H7 (cell line): Measurements from ENCODE around the gene IL17RE. TPM values are rescaled to one million over a fixed set of nuclear protein-coding genes. Genes with fewer than 3 reads are reported as not detected.
A peak's percentile ranks its signal among the peaks of the same experiment; 100 is the strongest.

ENCODE experiments used
- DNase-seq: peaks from one replicate; pipeline ENCODE4 v3.0.0; 2012
- H3K27me3 ChIP-seq: 2 replicates; pipeline ENCODE4 v1.6.0; 2011; ENCODE audit warnings: mild to moderate bottlenecking, low read length; ENCODE audit not compliant: control insufficient read depth, insufficient read depth
- H3K36me3 ChIP-seq: replicated peaks from 2 replicates; pipeline ENCODE4 v1.5.1; 2011; ENCODE audit warnings: low read length; ENCODE audit not compliant: control insufficient read depth, insufficient read depth
- H3K4me3 ChIP-seq: 2 replicates; pipeline ENCODE4 v1.5.1; 2011; ENCODE audit warnings: low read depth, mild to moderate bottlenecking, control low read depth, low read length, moderate library complexity; ENCODE audit not compliant: insufficient read depth
- total RNA-seq: library from RNA; depleted of rRNA; stranded (reverse); fragments of >200 nt; shearing (Covaris generic); gene quantifications from 2 replicates; pipeline ENCODE4 v1.2.3, GENCODE V29; 2014

Gene IL17RE
- total RNA-seq, 1 experiment from 2014 or later: 1.9 TPM

- peak; percentile 42 for DNase-seq
- no peak overlapping the region for H3K4me3 ChIP-seq
- no peaks in the 10 kb centered on the region; the same call in 1 of the 2 replicates for H3K36me3 ChIP-seq
- peaks cover 7% of the 10 kb centered on the region for H3K27me3 ChIP-seq
Observed at GRCh38 chr3:9942934-9943690, 40.5 kb downstream of the IL17RE start.

DNA sequence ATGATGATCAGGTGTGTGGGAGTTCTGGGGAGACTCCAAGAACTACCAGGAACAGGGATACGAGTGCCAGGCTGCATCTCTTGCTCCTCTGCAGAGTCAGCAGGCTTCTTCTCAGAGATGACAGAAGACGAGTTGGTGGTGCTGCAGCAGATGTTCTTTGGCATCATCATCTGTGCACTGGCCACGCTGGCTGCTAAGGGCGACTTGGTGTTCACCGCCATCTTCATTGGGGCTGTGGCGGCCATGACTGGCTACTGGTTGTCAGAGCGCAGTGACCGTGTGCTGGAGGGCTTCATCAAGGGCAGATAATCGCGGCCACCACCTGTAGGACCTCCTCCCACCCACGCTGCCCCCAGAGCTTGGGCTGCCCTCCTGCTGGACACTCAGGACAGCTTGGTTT is 41.6 kb downstream of the IL17RE start:
- Histone ChIP-seq H3K27me3 (peaks cover 7% of the 10 kb centered on the region), H3K4me3 (no peak overlapping the region), H3K36me3 (no peaks in the 10 kb centered on the region; the same call in 1 of the 2 replicates)
- no peak for DNase-seq

DNA sequence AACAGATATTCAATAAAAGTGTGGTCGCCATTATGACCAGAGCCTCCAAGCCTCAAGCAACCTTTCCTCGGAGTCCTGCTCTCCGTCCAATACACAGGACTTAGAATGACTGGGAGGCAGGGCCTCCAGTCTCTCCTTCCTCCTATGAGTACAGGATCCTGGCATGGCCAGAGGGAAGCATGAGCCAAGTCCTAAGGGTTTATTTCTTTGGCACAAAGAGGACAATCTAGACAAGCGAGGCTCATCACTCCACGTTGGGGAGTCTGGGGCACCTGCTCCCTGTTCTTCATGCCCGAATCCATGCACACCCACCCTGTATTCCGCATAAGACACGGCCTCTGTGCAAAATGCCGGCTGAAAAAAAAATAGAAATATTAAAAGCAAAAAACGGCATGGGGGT is 42.7 kb downstream of the IL17RE start:
- Histone ChIP-seq H3K36me3 (no peaks in the 10 kb centered on the region; the same call in 1 of the 2 replicates), H3K27me3 (peaks cover 7% of the 10 kb centered on the region), H3K4me3 (no peak overlapping the region)
- no peak for DNase-seq

DNA sequence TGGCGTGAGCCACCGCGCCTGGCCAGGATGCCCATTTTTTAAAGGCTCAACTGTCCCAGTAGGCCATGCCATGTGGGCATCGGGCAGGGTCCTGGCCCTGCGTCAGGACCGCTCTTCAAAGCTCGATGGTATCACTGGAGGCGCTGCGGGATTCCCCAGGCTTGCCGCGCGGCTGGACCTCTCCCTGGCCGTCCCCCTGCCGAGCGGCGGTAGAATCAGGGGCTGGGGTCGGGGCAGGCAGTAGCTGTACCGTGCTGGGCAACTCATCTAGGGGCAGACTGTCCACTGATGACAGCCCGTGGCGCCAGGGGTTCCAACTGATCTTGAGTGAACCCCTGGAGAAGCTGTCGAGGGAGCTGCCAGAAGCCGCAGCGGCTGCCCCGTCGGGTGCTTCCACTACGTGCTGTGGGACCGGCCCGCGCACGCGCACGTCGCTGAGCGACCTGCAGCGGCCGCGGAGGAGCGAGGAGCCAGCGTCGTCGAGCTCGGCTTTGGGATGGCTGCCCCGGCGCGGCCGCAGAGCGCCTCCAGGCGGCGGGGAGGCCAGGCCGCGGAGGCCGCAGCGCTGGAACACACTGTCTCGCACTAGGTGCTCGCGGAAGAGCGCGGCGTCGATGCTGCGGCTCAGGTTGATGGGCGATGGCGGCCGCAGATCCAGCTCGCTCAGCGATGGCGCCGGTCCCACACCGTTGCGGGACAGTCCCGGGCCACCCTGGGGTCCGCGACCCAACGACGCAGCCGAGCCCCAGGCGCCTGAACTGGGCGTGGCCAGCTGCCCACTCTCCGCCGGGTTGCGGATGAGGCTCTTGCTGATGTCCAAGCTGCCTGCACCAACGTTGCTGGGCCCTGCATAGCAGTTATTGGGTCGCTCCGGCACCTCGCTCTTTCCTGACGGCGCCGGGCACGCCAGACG is 43.7 kb downstream of the IL17RE start:
- H3K36me3 ChIP-seq: no peaks in the 10 kb centered on the region; the same call in 1 of the 2 replicates
- H3K27me3 ChIP-seq: peaks cover 7% of the 10 kb centered on the region
- H3K4me3 ChIP-seq: peak overlapping the region; percentile 63
- peak; percentile 96 for DNase-seq

DNA sequence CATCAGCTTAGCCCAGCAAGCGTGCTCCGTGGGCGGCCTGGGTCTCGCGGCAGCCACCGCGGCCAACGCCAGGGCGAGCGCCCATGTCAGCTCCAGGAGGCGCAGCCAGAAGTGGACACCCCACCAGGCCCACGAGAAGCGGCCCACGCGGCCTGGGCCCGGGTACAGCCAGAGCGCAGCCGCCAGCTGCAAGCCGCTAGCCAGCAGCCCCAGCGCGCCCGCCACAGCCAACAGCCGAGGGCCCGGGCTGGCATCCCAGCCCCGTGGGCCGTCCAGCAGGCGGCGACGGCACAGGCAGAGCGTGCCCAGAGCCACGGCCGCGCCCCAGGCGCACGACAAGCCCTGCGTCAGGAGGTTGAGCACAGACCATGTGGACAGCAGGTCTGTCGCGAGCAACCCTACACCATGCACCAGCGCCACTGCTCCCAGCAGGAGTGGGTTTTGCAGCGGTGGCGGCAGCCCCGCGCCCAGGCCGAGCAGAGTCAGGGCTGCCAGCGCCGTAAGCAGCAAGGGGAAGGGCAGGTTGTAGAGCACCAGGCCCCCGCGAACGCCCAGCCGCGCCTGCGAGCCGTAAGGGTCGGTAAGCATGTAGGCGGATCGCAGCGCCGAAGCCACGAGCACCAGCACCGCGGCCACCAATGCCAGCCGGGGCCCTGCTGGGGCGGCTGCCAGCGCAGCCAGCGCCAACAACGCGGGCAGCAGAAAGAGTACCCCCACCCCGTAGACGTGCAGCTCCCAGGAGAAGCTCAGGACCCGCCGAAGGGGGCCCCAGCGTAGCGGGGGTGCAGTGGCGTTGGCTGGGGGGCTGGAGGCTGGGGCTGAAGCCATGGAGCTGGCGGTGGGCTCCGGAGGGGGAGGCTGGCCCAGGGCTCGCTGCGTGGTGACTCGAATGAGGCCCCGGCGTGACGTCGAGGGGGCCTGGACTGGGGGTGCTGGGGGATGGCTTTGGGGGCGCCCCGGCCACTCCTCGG is 44.7 kb downstream of the IL17RE start:
- Histone ChIP-seq H3K27me3 (peaks cover 8% of the 10 kb centered on the region), H3K4me3 (peak overlapping the region; percentile 63), H3K36me3 (no peaks in the 10 kb centered on the region; the same call in 1 of the 2 replicates)
- peak; percentile 94 for DNase-seq

DNA sequence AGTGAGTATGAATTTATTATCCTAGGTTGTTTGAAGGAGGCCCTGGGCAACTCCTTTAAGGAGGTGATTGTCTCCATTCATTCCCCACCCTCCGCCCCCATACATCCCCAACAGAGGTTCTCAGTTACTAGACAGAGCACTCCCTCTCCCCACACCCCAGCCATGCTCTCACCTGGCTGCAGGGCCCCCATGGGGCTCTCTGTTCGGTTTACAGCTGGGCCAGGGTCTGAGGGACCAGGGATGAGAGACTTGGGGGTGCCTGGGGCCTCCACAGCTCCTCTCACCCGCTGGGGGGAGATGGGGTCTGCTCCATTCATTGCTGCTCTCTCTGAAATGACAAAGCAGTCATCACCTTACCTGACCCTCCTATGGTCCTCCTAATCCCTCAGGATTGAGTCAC is 45.9 kb downstream of the IL17RE start:
- H3K27me3 ChIP-seq: peaks cover 8% of the 10 kb centered on the region
- H3K4me3 ChIP-seq: no peak overlapping the region
- no peaks in the 10 kb centered on the region; the same call in 1 of the 2 replicates for H3K36me3 ChIP-seq
- DNase-seq: peak; percentile 24

GRCh38 chr3:9949115-9949514 is 46.5 kb downstream of the IL17RE start:
- no peaks in the 10 kb centered on the region; the same call in 1 of the 2 replicates for H3K36me3 ChIP-seq
- H3K4me3 ChIP-seq: no peak overlapping the region
- H3K27me3 ChIP-seq: peaks cover 8% of the 10 kb centered on the region
- peak; percentile 26 for DNase-seq

DNA sequence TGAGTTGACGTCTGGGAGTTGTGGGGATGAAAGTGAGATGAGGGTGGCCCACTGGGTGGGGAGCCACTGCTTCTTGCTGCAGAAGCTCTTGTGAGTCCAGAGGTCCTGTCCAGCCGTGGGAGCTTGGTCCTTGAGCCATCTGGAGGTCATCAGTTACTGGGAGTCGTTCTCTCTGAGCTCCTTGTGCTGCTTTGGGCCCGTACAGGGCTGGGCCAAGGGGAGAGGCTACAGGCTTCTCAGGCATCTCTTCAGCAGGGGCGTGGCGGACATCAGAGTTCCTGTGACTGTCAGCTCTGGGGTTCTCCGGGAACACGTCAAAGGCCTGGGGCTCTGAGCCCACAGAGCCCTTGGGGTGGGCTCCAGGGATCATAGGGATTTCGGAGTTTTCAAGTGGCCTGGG is 47.0 kb downstream of the IL17RE start:
- Histone ChIP-seq H3K36me3 (no peaks in the 10 kb centered on the region; the same call in 1 of the 2 replicates), H3K27me3 (peaks cover 8% of the 10 kb centered on the region), H3K4me3 (no peak overlapping the region)
- DNase-seq: no peak

- peaks cover 8% of the 10 kb centered on the region for H3K27me3 ChIP-seq
- 0 out of 2 replicates have a peak overlapping the region, but pooled peaks have one; percentile 73 for H3K4me3 ChIP-seq
- peak; percentile 36 for DNase-seq
Observed at GRCh38 chr3:9951126-9951525, 48.5 kb downstream of the IL17RE start.

DNA sequence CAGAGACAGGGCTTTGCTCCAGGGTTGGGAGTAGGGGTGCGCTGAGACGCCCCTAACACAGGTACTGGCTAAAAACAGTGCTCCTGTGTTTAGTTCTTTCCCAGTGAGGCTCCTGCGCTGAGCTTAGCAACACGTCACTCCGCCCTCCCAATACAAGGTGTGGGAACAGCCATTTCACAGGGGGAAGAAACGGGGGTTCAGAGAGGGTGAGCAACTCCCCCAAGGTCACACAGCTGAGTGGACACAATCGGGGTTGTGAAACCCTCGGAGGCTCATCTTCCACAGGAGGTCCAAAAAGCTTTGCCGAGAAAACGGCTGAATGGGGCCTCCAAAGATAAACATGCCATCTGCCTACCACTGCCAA is 48.9 kb downstream of the IL17RE start:
- peak overlapping the region; percentile 73 for H3K4me3 ChIP-seq
- DNase-seq: no peak
- peaks cover 8% of the 10 kb centered on the region for H3K27me3 ChIP-seq
- H3K36me3 ChIP-seq: no peaks in the 10 kb centered on the region; the same call in 1 of the 2 replicates

More at GRCh38 chr3:9951126-9951525, 48.5 kb downstream of the IL17RE start:
- H3K36me3 ChIP-seq: no peaks in the 10 kb centered on the region; the same call in 1 of the 2 replicates

- no peaks in the 10 kb centered on the region; the same call in 1 of the 2 replicates for H3K36me3 ChIP-seq
- H3K27me3 ChIP-seq: peaks cover 5% of the 10 kb centered on the region
- DNase-seq: peak; percentile 92
- peak within 1 kb of the TSS; percentile 73 for H3K4me3 ChIP-seq
Observed at GRCh38 chr3:9951962-9952805, 49.5 kb downstream of the IL17RE start, which contains the start of gene PRRT3. Gene PRRT3, minus strand, starts transcription at chr3:9952408. Its CDS starts 2,293 bp downstream, at chr3:9950115.

- peak; percentile 85 for DNase-seq
- Histone ChIP-seq H3K36me3 (no peaks in the 10 kb centered on the region), H3K4me3 (no peak overlapping the region), H3K27me3 (peaks cover 1% of the 10 kb centered on the region)
Observed at GRCh38 chr3:9955067-9955502, 52.4 kb downstream of the IL17RE start.
